Measurements from ENCODE around the gene YWHAE.

Gene YWHAE

GRCh38 chr17:1299552-1300370, 100.3 kb downstream of the YWHAE start:
- no peak overlapping the region for H3K27ac ChIP-seq
- H3K9ac ChIP-seq = no peak overlapping the region
- H3K9me3 ChIP-seq = no peaks in the 10 kb centered on the region
- no peaks in the 10 kb centered on the region for H3K36me3 ChIP-seq
- peaks cover 4% of the 10 kb centered on the region; the same call in 1 of the 2 replicates for H3K27me3 ChIP-seq
- H4K20me1 ChIP-seq = no peaks in the 10 kb centered on the region
- H3K4me3 ChIP-seq = no peak overlapping the region
- H3K4me2 ChIP-seq = peak overlapping the region; percentile 72
- peaks cover 52% of the 10 kb centered on the region for H3K4me1 ChIP-seq
- no peak for TF ChIP-seq Cebpa-rat (IDR thresholded peaks at IDR 0.05)

GRCh38 chr17:1298606-1299005, 101.4 kb downstream of the YWHAE start:
- no peaks in the 10 kb centered on the region for H3K36me3 ChIP-seq
- H3K9me3 ChIP-seq = no peaks in the 10 kb centered on the region
- no peaks in the 10 kb centered on the region for H4K20me1 ChIP-seq
- no peak for TF ChIP-seq Cebpa-rat (IDR thresholded peaks at IDR 0.05)
- H3K4me1 ChIP-seq = peaks cover 63% of the 10 kb centered on the region
- no peak overlapping the region for H3K9ac ChIP-seq
- peaks cover 4% of the 10 kb centered on the region; the same call in 1 of the 2 replicates for H3K27me3 ChIP-seq
- H3K27ac ChIP-seq = no peak overlapping the region
- peak overlapping the region; percentile 36; the same call in 1 of the 2 replicates for H3K4me2 ChIP-seq
- H3K4me3 ChIP-seq = no peak overlapping the region
